PC-3 (cell line): ENCODE measurements around the gene ENPP1. TPM values are rescaled to one million over a fixed set of nuclear protein-coding genes. Genes with fewer than 3 reads are reported as not detected.

Source experiments
- ATAC-seq: fragments of 200-7000 bp; cut with Tn5 transposase; 2 replicates; pipeline ENCODE4 v1.9.1; 2020; ENCODE audit warnings: mild to moderate bottlenecking, moderate library complexity
- BruUV-seq: library from RNA; stranded (reverse); fragments of 400-500 nt; replicated peaks from 2 replicates; lab custom pipeline; 2021; lab: Mats Ljungman, UMichigan
- CTCF ChIA-PET: fragments of 300-600 bp; sonication (Branson Sonifier 250); formaldehyde crosslinking; loops from one replicate; lab custom pipeline; 2022; ENCODE audit warnings: antibody characterized with exemption; lab: Charles Lee
- POLR2A ChIA-PET: fragments of 300-600 bp; sonication (Branson Sonifier 250); formaldehyde crosslinking; loops from one replicate; lab custom pipeline; 2022; ENCODE audit warnings: antibody characterized with exemption; ENCODE audit not compliant: unreplicated experiment; lab: Charles Lee
- DNase-seq: peaks from one replicate; pipeline ENCODE4 v3.0.0-alpha.2; 2015
- H2AFZ ChIP-seq: fragments of 300-600 bp; sonication (generic); 2 replicates; pipeline ENCODE4 v1.6.0; 2016; ENCODE audit warnings: antibody characterized with exemption, low read length
- H3F3A ChIP-seq: fragments of 300-600 bp; sonication (generic); one replicate; pipeline ENCODE4 v1.6.0; 2017; ENCODE audit warnings: antibody characterized with exemption, low read length, control low read depth, mild to moderate bottlenecking; ENCODE audit not compliant: unreplicated experiment
- H3K27ac ChIP-seq: fragments of 300-600 bp; sonication (generic); 2 replicates; pipeline ENCODE4 v1.5.1; 2016; ENCODE audit warnings: mild to moderate bottlenecking, low read length
- H3K27me3 ChIP-seq: fragments of 300-600 bp; sonication (generic); 2 replicates; pipeline ENCODE4 v1.6.1; 2016; ENCODE audit warnings: low read length, mixed read lengths
- H3K36me3 ChIP-seq: fragments of 300-600 bp; sonication (generic); 2 replicates; pipeline ENCODE4 v1.6.1; 2016; ENCODE audit warnings: low read depth, mixed run types, low read length, mixed read lengths
- H3K4me1 ChIP-seq: fragments of 300-600 bp; sonication (generic); 2 replicates; pipeline ENCODE4 v1.5.1; 2016; ENCODE audit warnings: low read length; ENCODE audit not compliant: insufficient read depth
- H3K4me2 ChIP-seq: fragments of 300-600 bp; sonication (generic); 2 replicates; pipeline ENCODE4 v1.6.0; 2016; ENCODE audit warnings: low read length
- H3K4me3 ChIP-seq: fragments of 300-600 bp; sonication (generic); 2 replicates; pipeline ENCODE4 v1.5.1; 2016; ENCODE audit warnings: mild to moderate bottlenecking, low read length, mixed read lengths
- H3K79me2 ChIP-seq: fragments of 300-600 bp; sonication (generic); 2 replicates; pipeline ENCODE4 v1.6.1; 2017; ENCODE audit warnings: low read length, mixed read lengths
- H3K9ac ChIP-seq: fragments of 300-600 bp; sonication (generic); 2 replicates; pipeline ENCODE4 v1.6.0; 2016; ENCODE audit warnings: mild to moderate bottlenecking, low read length
- H3K9me2 ChIP-seq: fragments of 300-600 bp; sonication (generic); replicated peaks from 2 replicates; pipeline ENCODE4 v1.6.1; 2016; ENCODE audit warnings: mixed run types, low read length, mixed read lengths
- H3K9me3 ChIP-seq: fragments of 300-600 bp; sonication (generic); 2 replicates; pipeline ENCODE4 v1.6.1; 2016; ENCODE audit warnings: low read length, mixed read lengths
- H4K20me1 ChIP-seq: fragments of 300-600 bp; sonication (generic); 2 replicates; pipeline ENCODE4 v1.6.1; 2016; ENCODE audit warnings: low read length, mixed read lengths
- EZH2 ChIP-seq: fragments of 300-600 bp; sonication (generic); IDR thresholded peaks from one replicate; pipeline ENCODE4 v1.6.1; 2017; ENCODE audit warnings: antibody characterized with exemption, mild to moderate bottlenecking, low read length; ENCODE audit not compliant: unreplicated experiment
- EZH2phosphoT487 ChIP-seq: fragments of 300-600 bp; sonication (generic); IDR thresholded peaks from 2 replicates; pipeline ENCODE4 v1.6.1; 2018; ENCODE audit warnings: mild to moderate bottlenecking, antibody characterized with exemption, low read length, borderline replicate concordance
- intact Hi-C: fragments of 100-400 bp; cut with micrococcal nuclease; formaldehyde crosslinking; loops from 2 replicates; pipeline ENCODE4 v1.9.0; 2023
- total RNA-seq: library from RNA; depleted of rRNA; stranded (reverse); fragments of >200 nt; gene quantifications from 2 replicates; pipeline ENCODE4 v1.2.3, GENCODE V29; 2014
- TF ChIP-seq, protein P1 (sequence below): fragments of 300-600 bp; sonication (generic); conservative IDR thresholded peaks from 2 replicates; pipeline ENCODE4 v1.5.1; 2017; ENCODE audit warnings: antibody characterized with exemption, low read depth, mild to moderate bottlenecking, low read length

ENPP1 gene
- total RNA-seq, 1 experiment from 2014 or later: 5.1 TPM

DNA sequence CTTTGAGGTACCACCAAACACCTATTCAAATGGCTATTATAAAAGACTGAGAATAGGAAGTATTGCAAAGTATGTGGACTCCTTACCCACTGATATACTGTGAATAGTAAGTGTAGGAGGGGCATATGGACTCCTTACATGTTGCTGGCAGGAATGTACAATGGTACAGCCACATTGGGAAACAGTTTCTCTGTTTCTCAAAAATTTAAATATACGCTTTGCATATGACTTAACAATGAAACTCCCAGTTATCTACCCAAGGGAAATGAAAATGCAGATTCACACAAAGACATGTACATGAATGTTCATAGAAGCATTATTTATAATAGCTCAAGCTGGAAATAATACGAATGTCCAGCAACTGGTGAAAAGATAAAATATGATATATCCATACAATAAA lies 5.5 kb upstream of the ENPP1 start:
- ATAC-seq: no peak
- Histone ChIP-seq H3K9me2 (no peaks in the 10 kb centered on the region), H3K9ac (no peak overlapping the region), H2AFZ (no peak overlapping the region), H3K4me3 (no peak overlapping the region), H3K27me3 (no peaks in the 10 kb centered on the region), H3K36me3 (no peaks in the 10 kb centered on the region), H3K4me1 (no peaks in the 10 kb centered on the region), H3K27ac (no peak overlapping the region), H3K4me2 (no peak overlapping the region), H3F3A (no peaks in the 10 kb centered on the region), H4K20me1 (no peaks in the 10 kb centered on the region), H3K9me3 (no peaks in the 10 kb centered on the region), H3K79me2 (no peaks in the 10 kb centered on the region)
- CTCF ChIA-PET: no interaction called here
- intact Hi-C loops: no loop called here
- POLR2A ChIA-PET: no interaction called here
- no TSS peak for BruUV-seq
- TF ChIP-seq EZH2 (no peak), EZH2phosphoT487 (no peak)
- TF ChIP-seq, protein P1, sequence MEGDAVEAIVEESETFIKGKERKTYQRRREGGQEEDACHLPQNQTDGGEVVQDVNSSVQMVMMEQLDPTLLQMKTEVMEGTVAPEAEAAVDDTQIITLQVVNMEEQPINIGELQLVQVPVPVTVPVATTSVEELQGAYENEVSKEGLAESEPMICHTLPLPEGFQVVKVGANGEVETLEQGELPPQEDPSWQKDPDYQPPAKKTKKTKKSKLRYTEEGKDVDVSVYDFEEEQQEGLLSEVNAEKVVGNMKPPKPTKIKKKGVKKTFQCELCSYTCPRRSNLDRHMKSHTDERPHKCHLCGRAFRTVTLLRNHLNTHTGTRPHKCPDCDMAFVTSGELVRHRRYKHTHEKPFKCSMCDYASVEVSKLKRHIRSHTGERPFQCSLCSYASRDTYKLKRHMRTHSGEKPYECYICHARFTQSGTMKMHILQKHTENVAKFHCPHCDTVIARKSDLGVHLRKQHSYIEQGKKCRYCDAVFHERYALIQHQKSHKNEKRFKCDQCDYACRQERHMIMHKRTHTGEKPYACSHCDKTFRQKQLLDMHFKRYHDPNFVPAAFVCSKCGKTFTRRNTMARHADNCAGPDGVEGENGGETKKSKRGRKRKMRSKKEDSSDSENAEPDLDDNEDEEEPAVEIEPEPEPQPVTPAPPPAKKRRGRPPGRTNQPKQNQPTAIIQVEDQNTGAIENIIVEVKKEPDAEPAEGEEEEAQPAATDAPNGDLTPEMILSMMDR: no peak
- DNase-seq: no peak

DNA sequence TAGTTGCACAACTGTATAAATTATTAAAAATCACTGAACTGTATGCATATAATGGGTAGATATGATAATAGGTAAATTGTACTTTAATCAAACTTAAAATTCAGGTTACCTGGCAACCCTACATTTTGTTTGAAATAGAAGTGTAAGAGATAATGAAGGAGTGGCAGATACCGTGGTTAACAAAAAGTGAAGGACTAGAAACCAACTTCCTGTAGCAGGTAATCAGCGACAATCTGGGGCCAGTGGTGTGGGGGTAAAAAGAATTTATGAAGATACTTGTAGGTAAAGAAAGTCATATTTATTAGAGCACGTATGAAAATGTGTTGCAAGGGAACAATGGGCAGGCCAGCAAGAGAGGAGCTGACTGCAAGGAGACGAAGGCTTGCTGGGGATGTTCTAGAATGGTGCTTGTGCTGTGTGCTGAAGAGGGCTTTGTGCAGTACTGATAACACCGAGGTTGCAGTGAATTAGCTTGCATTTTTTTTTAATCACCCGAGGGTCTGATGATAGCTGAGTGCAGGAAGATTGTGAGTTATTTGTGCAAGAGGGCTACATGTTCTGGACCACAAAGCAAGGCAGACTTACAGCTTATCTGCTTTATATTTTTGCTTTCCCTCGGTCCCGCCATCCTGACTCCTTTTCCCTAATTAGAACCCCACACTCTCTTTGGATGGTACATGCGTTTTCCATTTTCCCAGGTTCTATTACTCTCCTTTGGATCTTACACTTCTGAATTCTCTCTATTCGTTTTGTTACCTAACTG lies 4.6 kb upstream of the ENPP1 start:
- Histone ChIP-seq H3K4me1 (no peaks in the 10 kb centered on the region), H3K79me2 (no peaks in the 10 kb centered on the region), H4K20me1 (no peaks in the 10 kb centered on the region), H3K9me2 (no peaks in the 10 kb centered on the region), H3K27me3 (no peaks in the 10 kb centered on the region), H3K36me3 (no peaks in the 10 kb centered on the region), H3K27ac (no peak overlapping the region), H3K4me2 (no peak overlapping the region), H3F3A (no peaks in the 10 kb centered on the region), H2AFZ (no peak overlapping the region), H3K9ac (no peak overlapping the region), H3K9me3 (no peaks in the 10 kb centered on the region), H3K4me3 (no peak overlapping the region)
- intact Hi-C loops: no loop called here
- ATAC-seq (no peak), DNase-seq (no peak)
- no TSS peak for BruUV-seq
- ChIA-PET CTCF (no interaction called here), POLR2A (no interaction called here)
- TF ChIP-seq EZH2: no peak
- no peak for TF ChIP-seq EZH2phosphoT487
- TF ChIP-seq, protein P1: no peak

DNA sequence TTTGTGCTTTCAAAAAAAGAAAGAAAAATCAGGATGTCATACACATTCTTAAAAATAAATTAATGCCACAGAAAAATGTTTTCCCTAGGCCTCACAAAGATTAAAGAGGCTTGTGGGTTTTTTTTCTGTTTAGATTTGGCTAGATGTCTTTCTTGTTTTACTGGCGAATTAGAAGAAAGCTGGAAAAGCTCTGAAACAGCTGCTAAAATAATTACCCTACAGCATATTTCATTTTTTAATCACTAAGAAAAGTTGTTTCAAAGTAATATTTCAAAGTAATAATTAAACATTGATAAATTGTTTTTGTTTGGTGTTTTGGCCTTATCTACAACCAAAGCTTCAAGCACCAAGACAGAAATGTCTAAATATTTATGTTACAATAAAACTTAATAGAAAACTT lies 3.7 kb upstream of the ENPP1 start:
- Histone ChIP-seq H3K36me3 (no peaks in the 10 kb centered on the region), H4K20me1 (no peaks in the 10 kb centered on the region), H3K79me2 (no peaks in the 10 kb centered on the region), H3K9me3 (no peaks in the 10 kb centered on the region), H3F3A (no peaks in the 10 kb centered on the region), H2AFZ (no peak overlapping the region), H3K4me1 (0 out of 2 replicates have a peak, but pooled peaks cover 5% of the 10 kb centered on the region), H3K9me2 (no peaks in the 10 kb centered on the region), H3K9ac (no peak overlapping the region), H3K27me3 (no peaks in the 10 kb centered on the region), H3K4me2 (no peak overlapping the region), H3K27ac (no peak overlapping the region), H3K4me3 (no peak overlapping the region)
- ChIA-PET POLR2A (interaction anchor here (0.6 kb wide), 1 partner anchor 111 kb away, joined by 5 read pairs; no protein-coding TSS in a partner anchor), CTCF (no interaction called here)
- intact Hi-C loops: no loop called here
- ATAC-seq: no peak
- BruUV-seq: no TSS peak
- TF ChIP-seq, protein P1: no peak
- TF ChIP-seq EZH2 (no peak), EZH2phosphoT487 (no peak)
- no peak for DNase-seq
